Measurements from ENCODE around the gene RASGRP1.

The RASGRP1 gene

GRCh38 chr15:38549222-38549621 lies 15.4 kb downstream of the RASGRP1 start:
- H3K4me3 ChIP-seq (ENCODE audit: low read length) = no peak overlapping the region
- TF ChIP-seq CTCF (conservative IDR thresholded peaks at IDR 0.05; ENCODE audit: low read length) = no peak
- peak; percentile 53 for DNase-seq (ENCODE audit: low read depth)

DNA sequence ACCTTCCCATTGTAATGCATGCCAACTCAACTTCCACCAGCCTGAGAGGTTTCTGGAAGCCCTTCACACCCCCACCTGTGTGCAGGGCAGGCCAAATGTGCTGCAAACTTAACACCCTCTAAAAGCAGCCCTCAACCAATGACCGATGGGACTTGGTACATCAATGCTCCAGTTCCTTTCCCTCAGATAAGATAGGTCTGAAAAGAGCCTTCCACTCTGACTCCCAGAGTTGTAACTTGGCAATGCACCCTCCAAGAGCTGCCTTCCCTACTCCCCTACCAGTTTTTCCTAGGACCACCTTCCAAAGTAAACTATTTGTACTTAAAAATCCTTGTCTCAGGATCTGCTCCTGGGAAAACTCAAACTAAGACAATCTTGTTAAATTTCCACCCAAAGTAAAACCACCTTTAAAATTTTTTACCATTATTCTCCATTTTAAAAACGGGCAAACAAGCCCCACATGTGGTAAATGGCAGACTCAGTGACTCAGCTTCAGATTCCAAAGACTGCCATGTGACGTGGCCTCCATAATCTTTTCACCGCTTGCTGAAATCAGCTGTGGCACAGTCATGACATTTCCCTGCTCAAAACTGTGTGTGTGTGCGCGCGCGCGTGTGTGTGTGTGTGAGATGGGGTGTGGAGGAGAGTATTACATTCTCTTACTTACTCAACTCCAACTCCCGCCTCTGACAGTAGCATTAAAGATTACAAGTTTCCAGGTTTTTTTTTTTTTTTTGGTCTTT lies 17.2 kb downstream of the RASGRP1 start:
- H3K4me3 ChIP-seq (ENCODE audit: low read length) = no peak overlapping the region
- peak; percentile 85 for DNase-seq (ENCODE audit: low read depth)
- no peak for TF ChIP-seq CTCF (conservative IDR thresholded peaks at IDR 0.05; ENCODE audit: low read length)

- no peak for DNase-seq (ENCODE audit: low read depth)
- no peak overlapping the region for H3K4me3 ChIP-seq (ENCODE audit: low read length)
- TF ChIP-seq CTCF (conservative IDR thresholded peaks at IDR 0.05; ENCODE audit: low read length) = no peak
These were observed 19.4 kb downstream of the RASGRP1 start for GRCh38 chr15:38545179-38545578.

- TF ChIP-seq CTCF (conservative IDR thresholded peaks at IDR 0.05; ENCODE audit: low read length) = no peak
- no peak overlapping the region for H3K4me3 ChIP-seq (ENCODE audit: low read length)
- DNase-seq (ENCODE audit: low read depth) = no peak
These were observed 23.6 kb downstream of the RASGRP1 start for GRCh38 chr15:38541026-38541425.

DNA sequence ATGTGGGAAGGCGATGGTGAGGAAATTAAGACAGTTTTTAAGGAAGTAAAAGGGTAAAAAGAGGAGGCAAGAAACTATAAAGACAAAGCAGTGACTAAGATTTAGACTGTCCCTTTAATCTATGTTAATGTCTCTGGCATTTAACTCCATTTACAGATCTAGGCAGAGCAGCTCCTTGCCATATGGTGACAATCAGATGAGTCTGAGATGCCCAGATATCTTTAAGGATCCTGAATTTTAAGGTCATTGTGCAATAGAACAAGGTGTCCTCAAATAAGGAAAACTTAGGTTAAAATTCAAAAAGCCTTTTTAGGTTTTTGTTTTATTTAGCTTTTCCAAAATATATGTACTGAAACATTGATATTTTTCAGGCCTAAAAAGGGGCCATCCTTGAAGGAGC lies 24.1 kb downstream of the RASGRP1 start:
- H3K4me3 ChIP-seq (ENCODE audit: low read length) = no peak overlapping the region
- no peak for DNase-seq (ENCODE audit: low read depth)
- TF ChIP-seq CTCF (conservative IDR thresholded peaks at IDR 0.05; ENCODE audit: low read length) = no peak

DNA sequence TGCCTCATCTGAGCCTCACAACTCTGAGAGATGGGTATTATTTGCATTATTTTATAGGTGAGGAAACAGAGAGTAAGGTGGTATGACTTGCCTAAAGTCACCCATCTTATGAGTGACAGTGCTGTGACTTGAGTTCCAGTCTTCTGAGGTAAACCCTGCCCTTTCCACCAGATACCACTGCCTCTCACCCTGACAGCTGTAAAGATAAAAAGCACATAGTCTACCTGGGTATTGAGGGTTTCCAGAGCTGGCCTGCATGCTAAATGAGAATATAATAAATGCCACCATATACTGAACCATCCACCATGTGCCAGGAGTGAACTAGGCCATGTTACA lies 25.6 kb downstream of the RASGRP1 start:
- H3K4me3 ChIP-seq (ENCODE audit: low read length) = no peak overlapping the region
- DNase-seq (ENCODE audit: low read depth) = no peak
- no peak for TF ChIP-seq CTCF (conservative IDR thresholded peaks at IDR 0.05; ENCODE audit: low read length)

DNA sequence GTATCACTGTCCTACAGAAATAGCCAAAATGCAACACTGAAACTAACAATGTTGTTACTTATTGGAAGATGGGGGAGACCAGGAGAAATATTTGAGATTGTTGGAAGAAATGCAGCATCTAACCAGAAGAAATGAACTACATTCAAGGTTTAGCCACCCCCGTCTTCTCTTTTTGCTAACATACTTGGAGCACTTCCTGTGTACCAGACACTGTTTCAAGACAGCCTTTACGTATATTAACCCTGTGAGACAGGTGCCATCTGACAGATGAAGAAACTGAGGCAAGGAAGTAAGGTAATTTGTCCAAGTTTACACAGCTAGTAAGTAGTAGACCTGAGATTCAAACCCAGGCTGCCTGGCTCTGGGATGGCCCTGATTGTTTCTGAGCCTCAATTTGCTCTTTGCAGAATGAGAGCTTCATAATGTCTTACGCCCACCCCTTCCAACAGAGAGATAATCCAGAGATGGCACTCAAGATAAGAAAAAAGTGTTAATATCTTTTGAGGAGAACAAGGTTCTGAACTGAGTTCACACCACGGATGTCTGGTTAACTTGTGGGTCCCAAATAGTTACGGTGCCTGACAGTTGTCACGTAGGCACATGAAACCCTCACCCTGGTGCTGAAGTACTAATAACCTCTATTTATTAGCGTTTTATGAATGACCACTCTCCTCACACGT lies 26.1 kb downstream of the RASGRP1 start:
- TF ChIP-seq CTCF (conservative IDR thresholded peaks at IDR 0.05; ENCODE audit: low read length) = no peak
- H3K4me3 ChIP-seq (ENCODE audit: low read length) = no peak overlapping the region

More for the DNA sequence above, 26.1 kb downstream of the RASGRP1 start:
- no peak for DNase-seq (ENCODE audit: low read depth)
